IMR-90 (cell line): ENCODE measurements around the gene OGA. TPM values are rescaled to one million over a fixed set of nuclear protein-coding genes. Genes with fewer than 3 reads are reported as not detected.

Experiments used
- ATAC-seq: fragments of 200-7000 bp; cut with Tn5 transposase; 2 replicates; pipeline ENCODE4 v1.9.1; 2020; ENCODE audit warnings: low read depth, mild to moderate bottlenecking, moderate library complexity
- BruUV-seq: library from RNA; stranded (reverse); fragments of 400-500 nt; replicated peaks from 2 replicates; lab custom pipeline; 2021; lab: Mats Ljungman, UMichigan
- CTCF ChIA-PET: fragments of 300-600 bp; formaldehyde crosslinking; extraction: SDS; loops from one replicate; lab custom pipeline; 2021; ENCODE audit warnings: antibody characterized with exemption; lab: Yijun Ruan, JAX
- POLR2A ChIA-PET: fragments of 300-600 bp; sonication (Branson Sonifier 250); formaldehyde crosslinking; loops from one replicate; lab custom pipeline; 2022; ENCODE audit warnings: antibody characterized with exemption; ENCODE audit not compliant: unreplicated experiment; lab: Charles Lee
- DNase-seq: peaks from one replicate; pipeline ENCODE4 v3.0.0; 2013
- H2AFZ ChIP-seq: replicated peaks from 2 replicates; pipeline ENCODE3; 2013; ENCODE audit warnings: low read length, mild to moderate bottlenecking; ENCODE audit not compliant: poor library complexity
- H2AK5ac ChIP-seq: 2 replicates; pipeline ENCODE4 v1.6.1; 2013; ENCODE audit warnings: low read depth, low read length, inconsistent platforms
- H2AK9ac ChIP-seq: replicated peaks from 2 replicates; pipeline ENCODE3; 2013; ENCODE audit warnings: mild to moderate bottlenecking, low read depth, low read length, moderate library complexity; ENCODE audit not compliant: poor library complexity
- H2BK120ac ChIP-seq: 2 replicates; pipeline ENCODE4 v1.6.1; 2013; ENCODE audit warnings: low read depth, low read length, inconsistent platforms
- H2BK15ac ChIP-seq: 3 replicates; pipeline ENCODE4 v1.6.1; 2013; ENCODE audit warnings: low read depth, low read length, inconsistent platforms
- H2BK20ac ChIP-seq: 2 replicates; pipeline ENCODE4 v1.6.1; 2013; ENCODE audit warnings: low read depth, mild to moderate bottlenecking, inconsistent platforms, low read length, moderate library complexity
- H2BK5ac ChIP-seq: 2 replicates; pipeline ENCODE4 v1.6.1; 2013; ENCODE audit warnings: mild to moderate bottlenecking, low read depth, low read length, inconsistent platforms; ENCODE audit not compliant: poor library complexity, severe bottlenecking
- H3K14ac ChIP-seq: replicated peaks from 2 replicates; pipeline ENCODE4 v1.6.1; 2013; ENCODE audit warnings: low read depth, low read length, inconsistent platforms
- H3K18ac ChIP-seq: 2 replicates; pipeline ENCODE4 v1.6.1; 2013; ENCODE audit warnings: low read depth, low read length, control low read depth
- H3K23ac ChIP-seq: 2 replicates; pipeline ENCODE4 v1.6.1; 2013; ENCODE audit warnings: low read depth, low read length, inconsistent platforms
- H3K27ac ChIP-seq: 2 replicates; pipeline ENCODE4 v1.5.1; 2013; ENCODE audit warnings: mild to moderate bottlenecking, control low read depth, low read length; ENCODE audit not compliant: insufficient read depth
- H3K27me3 ChIP-seq: 2 replicates; pipeline ENCODE4 v1.6.1; 2013; ENCODE audit warnings: low read length; ENCODE audit not compliant: control insufficient read depth, insufficient read depth
- H3K36me3 ChIP-seq: 2 replicates; pipeline ENCODE4 v1.6.1; 2013; ENCODE audit warnings: low read length, mixed read lengths; ENCODE audit not compliant: control insufficient read depth, insufficient read depth
- H3K4ac ChIP-seq: 2 replicates; pipeline ENCODE4 v1.6.1; 2013; ENCODE audit warnings: low read depth, low read length, inconsistent platforms
- H3K4me1 ChIP-seq: 2 replicates; pipeline ENCODE4 v1.6.1; 2013; ENCODE audit warnings: low read length, mixed read lengths; ENCODE audit not compliant: control insufficient read depth, insufficient read depth
- H3K4me2 ChIP-seq: 2 replicates; pipeline ENCODE4 v1.6.1; 2013; ENCODE audit warnings: low read depth, mild to moderate bottlenecking, control low read depth, low read length, moderate library complexity
- H3K4me3 ChIP-seq: 2 replicates; pipeline ENCODE4 v1.5.1; 2013; ENCODE audit warnings: low read depth, mild to moderate bottlenecking, control low read depth, low read length, moderate library complexity; ENCODE audit not compliant: insufficient read depth
- H3K56ac ChIP-seq: 2 replicates; pipeline ENCODE4 v1.6.1; 2013; ENCODE audit warnings: low read length, inconsistent platforms; ENCODE audit not compliant: insufficient read depth; ENCODE audit errors: extremely low read depth
- H3K79me1 ChIP-seq, 2 experiments: 2 replicates each; pipeline ENCODE4 v1.6.1; 2013; ENCODE audit warnings: low read length in 2 of 2, inconsistent platforms in 1 of 2, low read depth in 1 of 2
- H3K9ac ChIP-seq: 2 replicates; pipeline ENCODE4 v1.6.1; 2013; ENCODE audit warnings: low read depth, low read length, control low read depth
- H3K9me1 ChIP-seq: 2 replicates; pipeline ENCODE4 v1.6.1; 2013; ENCODE audit warnings: low read length, inconsistent platforms; ENCODE audit not compliant: insufficient read depth
- H3K9me3 ChIP-seq: 2 replicates; pipeline ENCODE4 v1.6.1; 2013; ENCODE audit warnings: low read length; ENCODE audit not compliant: control insufficient read depth, insufficient read depth
- H4K20me1 ChIP-seq: 2 replicates; pipeline ENCODE4 v1.6.1; 2013; ENCODE audit warnings: low read length, inconsistent platforms; ENCODE audit not compliant: insufficient read depth
- H4K5ac ChIP-seq: 2 replicates; pipeline ENCODE4 v1.6.1; 2013; ENCODE audit warnings: mild to moderate bottlenecking, low read depth, low read length, control low read depth
- H4K8ac ChIP-seq, 2 experiments: 2 replicates each; pipeline ENCODE4 v1.6.1; 2013; ENCODE audit warnings: low read depth in 2 of 2, low read length in 2 of 2, control low read depth in 1 of 2, inconsistent platforms in 1 of 2
- H4K91ac ChIP-seq: 2 replicates; pipeline ENCODE4 v1.6.1; 2013; ENCODE audit warnings: low read depth, low read length, inconsistent platforms; ENCODE audit not compliant: insufficient read depth
- CEBPB ChIP-seq: IDR thresholded peaks from 2 replicates; pipeline ENCODE4 v1.6.1; 2012; ENCODE audit warnings: low read depth, low read length, improper control_type of control experiment
- MAFK ChIP-seq: IDR thresholded peaks from 2 replicates; pipeline ENCODE4 v1.6.1; 2012; ENCODE audit warnings: low read depth, low read length, improper control_type of control experiment
- MXI1 ChIP-seq: IDR thresholded peaks from 2 replicates; pipeline ENCODE4 v1.6.1; 2012; ENCODE audit warnings: low read depth, mild to moderate bottlenecking, low read length, moderate library complexity, borderline replicate concordance
- RCOR1 ChIP-seq: IDR thresholded peaks from 2 replicates; pipeline ENCODE4 v1.6.1; 2012; ENCODE audit warnings: mild to moderate bottlenecking, low read length, improper control_type of control experiment; ENCODE audit not compliant: insufficient replicate concordance
- WGBS, 2 experiments: methylation state at CpG; one replicate each; pipeline versions ENCODE4 v1.1.5 to v1.1.7; 2013; ENCODE audit warnings: missing lambda C conversion rate in 2 of 2; ENCODE audit not compliant: insufficient read length in 1 of 2; ENCODE audit errors: extremely low coverage in 2 of 2; 5-methylcytosine and 5-hydroxymethylcytosine counted together
- dilution Hi-C: fragments of 300-500 bp; cut with HindIII; formaldehyde crosslinking; loops from one replicate; pipeline ENCODE4 v1.14.3; 2018; ENCODE audit warnings: low sequenced_read_pairs; ENCODE audit not compliant: unreplicated experiment
- in situ Hi-C: fragments of 300-500 bp; cut with MboI; formaldehyde crosslinking; loops from 3 replicates; pipeline ENCODE4 v1.14.3; 2019; ENCODE audit warnings: low sequenced_read_pairs, inconsistent platforms, mixed read lengths
- intact Hi-C: fragments of 100-400 bp; cut with micrococcal nuclease; formaldehyde crosslinking; loops from 2 replicates; pipeline ENCODE4 v1.10.0; 2022
- polyA plus RNA-seq, 3 experiments: library from polyadenylated mRNA; depleted of rRNA; stranded (reverse); fragments of >200 nt; gene quantifications; 2 replicates each; pipeline ENCODE4 v1.2.3, GENCODE V29; 2012; ENCODE audit warnings: low replicate concordance in 1 of 3
- total RNA-seq: library from RNA; depleted of rRNA; stranded (reverse); fragments of >200 nt; gene quantifications from 2 replicates; pipeline ENCODE4 v1.2.3, GENCODE V29; 2012

The OGA gene
- total and polyA plus RNA-seq, 2 of the 4 experiments (the other 2 are of a cell fraction) = 42.5 to 62.9 TPM

GRCh38 chr10:101748496-101748895 is 69.7 kb downstream of the OGA start:
- no peak overlapping the region for H2AFZ ChIP-seq
- no peak overlapping the region for H3K18ac ChIP-seq
- no peak overlapping the region for H3K4me2 ChIP-seq
- H2BK5ac ChIP-seq = no peak overlapping the region
- no peak overlapping the region for H2AK5ac ChIP-seq
- H3K27me3 ChIP-seq = peaks cover 39% of the 10 kb centered on the region
- no peak overlapping the region for H3K23ac ChIP-seq
- 50% methylated on average over 2 of the region's 3 CpGs; no CpG with 5 or more reads in 1 of the 2 experiments for WGBS, 2 experiments
- BruUV-seq = no TSS peak
- H3K79me1 ChIP-seq = no peaks in the 10 kb centered on the region
- POLR2A ChIA-PET = no interaction called here
- no peak overlapping the region for H3K14ac ChIP-seq
- H2BK120ac ChIP-seq = no peak overlapping the region
- no peak overlapping the region for H3K4ac ChIP-seq
- dilution Hi-C loops = no loop called here
- H3K9me3 ChIP-seq = no peaks in the 10 kb centered on the region
- no peaks in the 10 kb centered on the region for H3K4me1 ChIP-seq
- H3K36me3 ChIP-seq = no peaks in the 10 kb centered on the region
- in situ Hi-C loops = loop anchor here (10.0 kb wide), 1 partner anchor 564 kb away; no protein-coding TSS in a partner anchor
- intact Hi-C loops = no loop called here
- TF ChIP-seq MXI1 (no peak), CEBPB (no peak), RCOR1 (no peak), MAFK (no peak)
- no peak for DNase-seq
- H2BK15ac ChIP-seq = no peak overlapping the region
- H3K27ac ChIP-seq = no peak overlapping the region
- no peak overlapping the region for H4K91ac ChIP-seq
- no peak overlapping the region for H2AK9ac ChIP-seq
- CTCF ChIA-PET = interaction anchor here (1.2 kb wide), 1 partner anchor 10 kb away, joined by 3 read pairs; no protein-coding TSS in a partner anchor
- no peak overlapping the region for H3K9ac ChIP-seq
- no peak overlapping the region for H2BK20ac ChIP-seq
- no peak overlapping the region for H4K5ac ChIP-seq
- no peaks in the 10 kb centered on the region for H4K20me1 ChIP-seq
- no peak overlapping the region for H3K56ac ChIP-seq
- no peak for ATAC-seq
- H3K9me1 ChIP-seq = no peaks in the 10 kb centered on the region
- H4K8ac ChIP-seq = no peak overlapping the region
- H3K4me3 ChIP-seq = no peak overlapping the region
